ENCODE measurements around the gene TTC28. TPM values are rescaled to one million over a fixed set of nuclear protein-coding genes. Genes with fewer than 3 reads are reported as not detected.
A peak's percentile ranks its signal among the peaks of the same experiment; 100 is the strongest.
"Not testable (repeated sequence)": the region's sequence is repeated elsewhere in the genome, so short reads cannot be mapped to it uniquely, and the experiment has no call there.

The TTC28 gene
- polyA plus RNA-seq, 4 donors: 28.9 to 32.9 (median 31.0) TPM

GRCh38 chr22:28505416-28506149 lies 174.1 kb downstream of the TTC28 start:
- DNase-seq (ENCODE audit: low read depth in 4 of 4, low spot score in 3 of 4): peak; percentile 25 to 51 (median 41)

- no peak for DNase-seq (ENCODE audit: low read depth in 4 of 4, low spot score in 3 of 4)
Measured at GRCh38 chr22:28500006-28500405, 179.6 kb downstream of the TTC28 start.

- no peak for DNase-seq (ENCODE audit: low read depth in 4 of 4, low spot score in 3 of 4)
Measured at GRCh38 chr22:28498044-28498443, 181.6 kb downstream of the TTC28 start.

- DNase-seq (ENCODE audit: low read depth in 4 of 4, low spot score in 3 of 4): no peak
Measured at GRCh38 chr22:28497188-28497587, 182.5 kb downstream of the TTC28 start.

- DNase-seq (ENCODE audit: low read depth in 4 of 4, low spot score in 3 of 4): not testable (repeated sequence)
Measured at GRCh38 chr22:28491289-28491688, 188.4 kb downstream of the TTC28 start.

GRCh38 chr22:28488825-28489224 lies 190.8 kb downstream of the TTC28 start:
- no peak for DNase-seq (ENCODE audit: low read depth in 4 of 4, low spot score in 3 of 4)

- DNase-seq (ENCODE audit: low read depth in 4 of 4, low spot score in 3 of 4): no peak
Measured at GRCh38 chr22:28484662-28485061, 195.0 kb downstream of the TTC28 start.

GRCh38 chr22:28481725-28482124 lies 197.9 kb downstream of the TTC28 start:
- no peak for DNase-seq (ENCODE audit: low read depth in 4 of 4, low spot score in 3 of 4)

GRCh38 chr22:28480000-28480715 lies 199.5 kb downstream of the TTC28 start:
- DNase-seq (ENCODE audit: low read depth in 4 of 4, low spot score in 3 of 4): no peak

GRCh38 chr22:28478564-28478963 lies 201.1 kb downstream of the TTC28 start:
- DNase-seq (ENCODE audit: low read depth in 4 of 4, low spot score in 3 of 4): no peak

GRCh38 chr22:28477556-28477955 lies 202.1 kb downstream of the TTC28 start:
- no peak for DNase-seq (ENCODE audit: low read depth in 4 of 4, low spot score in 3 of 4)

GRCh38 chr22:28474330-28474729 lies 205.3 kb downstream of the TTC28 start:
- no peak for DNase-seq (ENCODE audit: low read depth in 4 of 4, low spot score in 3 of 4)

GRCh38 chr22:28473258-28473657 lies 206.4 kb downstream of the TTC28 start:
- DNase-seq (ENCODE audit: low read depth in 4 of 4, low spot score in 3 of 4): no peak

- DNase-seq (ENCODE audit: low read depth in 4 of 4, low spot score in 3 of 4): not testable (repeated sequence)
Measured at GRCh38 chr22:28467055-28467454, 212.6 kb downstream of the TTC28 start.

- no peak for DNase-seq (ENCODE audit: low read depth in 4 of 4, low spot score in 3 of 4)
Measured at GRCh38 chr22:28466399-28466798, 213.2 kb downstream of the TTC28 start.

GRCh38 chr22:28465841-28466240 lies 213.8 kb downstream of the TTC28 start:
- DNase-seq (ENCODE audit: low read depth in 4 of 4, low spot score in 3 of 4): no peak

GRCh38 chr22:28464127-28464526 lies 215.5 kb downstream of the TTC28 start:
- no peak for DNase-seq (ENCODE audit: low read depth in 4 of 4, low spot score in 3 of 4)

- not testable (repeated sequence) for DNase-seq (ENCODE audit: low read depth in 4 of 4, low spot score in 3 of 4)
Measured at GRCh38 chr22:28463408-28463807, 216.2 kb downstream of the TTC28 start.

- no peak for DNase-seq (ENCODE audit: low read depth in 4 of 4, low spot score in 3 of 4)
Measured at GRCh38 chr22:28462901-28463300, 216.7 kb downstream of the TTC28 start.

GRCh38 chr22:28462041-28462440 lies 217.6 kb downstream of the TTC28 start:
- DNase-seq (ENCODE audit: low read depth in 4 of 4, low spot score in 3 of 4): no peak

GRCh38 chr22:28454431-28455064 lies 225.1 kb downstream of the TTC28 start:
- DNase-seq (ENCODE audit: low read depth in 4 of 4, low spot score in 3 of 4): no peak

- no peak for DNase-seq (ENCODE audit: low read depth in 4 of 4, low spot score in 3 of 4)
Measured at GRCh38 chr22:28450109-28450508, 229.5 kb downstream of the TTC28 start.

All from right renal pelvis (tissue), 4 donors.